Measurements from ENCODE around the gene ZGRF1.

DNA sequence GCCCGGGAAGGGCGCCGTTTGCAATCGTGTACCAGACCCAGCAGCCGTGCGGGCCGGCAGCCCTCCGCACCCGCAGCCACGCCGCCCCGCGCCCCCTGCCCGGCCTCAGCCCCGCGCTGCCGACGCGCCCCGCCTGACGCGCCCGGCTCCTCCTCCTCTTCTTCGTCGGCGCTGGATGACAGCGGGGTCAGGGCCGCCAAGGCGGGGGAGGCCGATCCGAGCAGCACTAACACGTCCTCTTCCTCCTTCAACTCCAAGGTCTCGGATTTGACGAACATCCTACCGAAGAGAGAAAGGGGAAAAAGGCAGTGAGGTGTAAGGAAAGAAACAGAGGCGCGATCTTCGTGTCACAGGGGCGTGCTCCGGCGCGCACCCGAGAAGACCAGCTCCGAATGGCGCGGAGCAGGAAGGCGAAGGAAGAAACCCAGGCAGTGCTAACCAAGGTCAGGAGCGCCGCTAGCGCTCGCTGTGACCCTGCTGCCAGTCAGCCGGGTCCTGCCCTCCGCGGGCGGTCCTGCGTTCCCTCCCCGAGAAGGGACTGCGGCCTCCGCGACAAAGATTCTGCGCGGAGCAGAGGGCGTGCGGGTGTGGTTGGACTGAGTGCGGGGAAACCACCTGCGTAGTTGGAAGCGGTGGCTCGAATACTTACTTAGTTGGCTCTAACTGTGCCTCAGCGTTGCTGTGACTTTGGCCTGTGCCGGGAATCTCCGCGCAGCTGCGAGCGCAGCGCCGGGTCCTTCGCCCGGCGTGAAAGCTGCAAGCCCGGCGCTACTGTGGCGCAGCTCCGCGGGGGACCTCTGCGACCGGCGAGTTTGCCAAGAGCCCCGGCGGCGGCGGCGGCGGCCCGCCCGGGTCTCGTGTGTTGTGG, 121.3 kb downstream of the ZGRF1 start:
- no peak for TF ChIP-seq CTCF (IDR thresholded peaks at IDR 0.05)
- TF ChIP-seq POLR2A (IDR thresholded peaks at IDR 0.05): no peak
